A549 (cell line): ENCODE results near the gene PDIA3. TPM values are rescaled to one million over a fixed set of nuclear protein-coding genes. Genes with fewer than 3 reads are reported as not detected.

Experiments used
- ATAC-seq, 2 experiments: fragments of 200-7000 bp in 1 of 2; fragments of >200 bp in 1 of 2; cut with Nextera tagmentation in 1 of 2; cut with Tn5 transposase in 1 of 2; 3 replicates each; pipeline versions ENCODE4 v1.8.0 to v1.9.1; 2018 to 2020; ENCODE audit warnings: mild to moderate bottlenecking in 1 of 2, moderate library complexity in 1 of 2
- CTCF ChIA-PET: fragments of 300-600 bp; sonication (Branson Sonifier 250); formaldehyde crosslinking; extraction: SDS; loops from one replicate; lab custom pipeline; 2021; ENCODE audit warnings: antibody characterized with exemption, inconsistent platforms; lab: Yijun Ruan, JAX
- POLR2A ChIA-PET: fragments of 350-600 bp; formaldehyde crosslinking; extraction: SDS; loops from one replicate; lab custom pipeline; 2021; ENCODE audit warnings: antibody characterized with exemption, inconsistent platforms; lab: Yijun Ruan, JAX
- DNase-seq, 2 experiments: peaks; one replicate each; pipeline versions ENCODE4 v3.0.0 to v3.0.0-alpha.2; 2011 to 2016; ENCODE audit warnings: low read depth in 1 of 2, low spot score in 1 of 2
- FAIRE-seq: peaks from 2 replicates; lab custom pipeline; 2011; peaks lifted over from hg19 to GRCh38; lab: Jason Lieb, UNC
- H3K27ac ChIP-seq, 2 experiments: fragments of >200 bp; sonication (Bioruptor Twin); formaldehyde crosslinking; 3 replicates each; pipeline ENCODE4 v1.5.1; 2016 to 2017
- H3K4me1 ChIP-seq: fragments of >200 bp; sonication (Bioruptor Twin); formaldehyde crosslinking; 3 replicates; pipeline ENCODE4 v1.6.1; 2016
- H3K4me2 ChIP-seq: fragments of >200 bp; sonication (Bioruptor Twin); formaldehyde crosslinking; 3 replicates; pipeline ENCODE4 v1.6.1; 2016
- H3K4me3 ChIP-seq: fragments of >200 bp; sonication (Bioruptor Twin); formaldehyde crosslinking; 3 replicates; pipeline ENCODE4 v1.5.1; 2016
- H3K9me3 ChIP-seq: fragments of >200 bp; sonication (Bioruptor Twin); formaldehyde crosslinking; 3 replicates; pipeline ENCODE4 v1.6.1; 2016
- BHLHE40 ChIP-seq: IDR thresholded peaks from 2 replicates; pipeline ENCODE4 v1.6.1; 2012; ENCODE audit warnings: low read depth, low read length, inconsistent platforms
- CBX8 ChIP-seq: fragments of 200-600 bp; sonication (generic); IDR thresholded peaks from 2 replicates; pipeline ENCODE4 v1.6.1; 2016
- CEBPB ChIP-seq, 2 experiments: fragments of >200 bp in 1 of 2; sonication (Bioruptor Twin) in 1 of 2; formaldehyde crosslinking in 1 of 2; IDR thresholded peaks; 2 replicates each; pipeline ENCODE4 v1.6.1; 2012 to 2016
- E2F6 ChIP-seq: IDR thresholded peaks from 2 replicates; pipeline ENCODE4 v1.6.1; 2012; ENCODE audit warnings: low read depth, borderline replicate concordance
- FOSL2 ChIP-seq, 2 experiments: fragments of 450-650 bp in 1 of 2; fragments of >200 bp in 1 of 2; sonication (Bioruptor Twin) in 1 of 2; formaldehyde crosslinking; IDR thresholded peaks; 2 replicates each; pipeline versions ENCODE4 v1.5.0 to v1.6.1; 2016 to 2020; ENCODE audit warnings: mild to moderate bottlenecking in 1 of 2, moderate library complexity in 1 of 2
- JUN ChIP-seq, 2 experiments: fragments of >200 bp; sonication (Bioruptor Twin); formaldehyde crosslinking; IDR thresholded peaks; 2 replicates in 1 of 2; 3 replicates in 1 of 2; pipeline ENCODE4 v1.6.1; 2016 to 2017
- MAX ChIP-seq: IDR thresholded peaks from 2 replicates; pipeline ENCODE4 v1.6.1; 2012
- MAZ ChIP-seq: fragments of 150-350 bp; IDR thresholded peaks from 2 replicates; pipeline ENCODE4 v1.6.1; 2014; ENCODE audit warnings: antibody characterized with exemption, low read depth, low read length, borderline replicate concordance
- MYC ChIP-seq: IDR thresholded peaks from 2 replicates; pipeline ENCODE4 v1.6.1; 2012; ENCODE audit warnings: mild to moderate bottlenecking, inconsistent platforms, low read length, improper control_type of control experiment, borderline replicate concordance
- NPAS2 ChIP-seq: fragments of 250-450 bp; sonication (Bioruptor Pico); IDR thresholded peaks from 2 replicates; pipeline ENCODE4 v1.8.0; 2022; ENCODE audit warnings: mild to moderate bottlenecking, moderate library complexity, borderline replicate concordance
- PHF8 ChIP-seq: fragments of 200-600 bp; sonication (generic); IDR thresholded peaks from 2 replicates; pipeline ENCODE4 v1.6.1; 2016; ENCODE audit warnings: low read depth, mild to moderate bottlenecking, antibody characterized with exemption, moderate library complexity, borderline replicate concordance
- POLR2A ChIP-seq: IDR thresholded peaks from 2 replicates; pipeline ENCODE4 v1.6.1; 2012; ENCODE audit warnings: mild to moderate bottlenecking, low read length
- RARB ChIP-seq: fragments of 250-450 bp; sonication (Bioruptor Pico); IDR thresholded peaks from 2 replicates; pipeline ENCODE4 v1.8.0; 2021; ENCODE audit warnings: mild to moderate bottlenecking, moderate library complexity
- REST ChIP-seq: fragments of 200-600 bp; sonication (generic); IDR thresholded peaks from 2 replicates; pipeline ENCODE4 v1.6.1; 2016; ENCODE audit warnings: antibody characterized with exemption, mild to moderate bottlenecking, moderate library complexity
- SMC3 ChIP-seq: fragments of >200 bp; sonication (Bioruptor Twin); formaldehyde crosslinking; IDR thresholded peaks from 3 replicates; pipeline ENCODE4 v1.6.1; 2018; ENCODE audit warnings: inconsistent platforms
- USF2 ChIP-seq: fragments of 450-650 bp; IDR thresholded peaks from 2 replicates; pipeline ENCODE4 v1.6.1; 2014; ENCODE audit warnings: antibody characterized with exemption
- ZFP36 ChIP-seq: fragments of 450-650 bp; IDR thresholded peaks from 2 replicates; pipeline ENCODE4 v1.6.1; 2014; ENCODE audit warnings: borderline replicate concordance; ENCODE audit not compliant: partially characterized antibody
- ZSCAN20 ChIP-seq: fragments of 250-450 bp; sonication (Bioruptor Pico); IDR thresholded peaks from 2 replicates; pipeline ENCODE4 v1.8.0; 2022; ENCODE audit warnings: mild to moderate bottlenecking, moderate library complexity
- WGBS: methylation state at CpG from one replicate; pipeline ENCODE4 v1.1.6; 2017; ENCODE audit errors: missing lambda C conversion rate; 5-methylcytosine and 5-hydroxymethylcytosine counted together
- polyA plus RNA-seq, 4 experiments: library from polyadenylated mRNA; depleted of rRNA in 3 of 4; stranded (reverse); fragments of >200 nt; fragmentation: RNase III in 1 of 4; extraction: RNeasy Plus Mini Kit Qiagen cat#74134 plus additional on column Dnase treatment in 1 of 4; gene quantifications; 2 replicates in 3 of 4; 3 replicates in 1 of 4; pipeline ENCODE4 v1.2.3, GENCODE V29; 2011 to 2017
- TF ChIP-seq, protein P1 (sequence below): fragments of >200 bp; sonication (Bioruptor Twin); formaldehyde crosslinking; IDR thresholded peaks from 3 replicates; pipeline ENCODE4 v1.6.1; 2016
- TF ChIP-seq, protein P2 (sequence below): fragments of >200 bp; sonication (Bioruptor Twin); formaldehyde crosslinking; IDR thresholded peaks from 3 replicates; pipeline ENCODE4 v1.5.1; 2016

Gene PDIA3
- polyA plus RNA-seq, 2 of the 4 experiments (the other 2 are of a cell fraction): 208 to 257 TPM

- H3K4me1 ChIP-seq: peaks cover 16% of the 10 kb centered on the region; the same call in 2 of the 3 replicates
- no peak for FAIRE-seq
- ATAC-seq: peak; percentile 91 to 95
- ChIA-PET POLR2A (interaction anchor here (0.7 to 0.8 kb wide), 2 partner anchors 8 to 15 kb away, joined by 3 read pairs; partner anchors contain the start of genes ELL3, HYPK and SERINC4), CTCF (interaction anchor here (0.8 to 6.5 kb wide), 3 partner anchors 14 to 30 kb away, joined by 3 to 47 read pairs (median 5); partner anchors contain the start of gene ELL3)
- H3K4me2 ChIP-seq: peak within 1 kb of the TSS; percentile 88
- no peaks in the 10 kb centered on the region for H3K9me3 ChIP-seq
- H3K27ac ChIP-seq: peak within 1 kb of the TSS; percentile 97 to 100
- peak; percentile 97 to 99 for DNase-seq
- peak; percentile 87 for TF ChIP-seq MAX
- no peak for TF ChIP-seq CBX8
- TF ChIP-seq CEBPB (IDR thresholded peaks at IDR 0.05): no peak
- TF ChIP-seq RARB (CRISPR knock-in tag): no peak
- TF ChIP-seq, protein P1, sequence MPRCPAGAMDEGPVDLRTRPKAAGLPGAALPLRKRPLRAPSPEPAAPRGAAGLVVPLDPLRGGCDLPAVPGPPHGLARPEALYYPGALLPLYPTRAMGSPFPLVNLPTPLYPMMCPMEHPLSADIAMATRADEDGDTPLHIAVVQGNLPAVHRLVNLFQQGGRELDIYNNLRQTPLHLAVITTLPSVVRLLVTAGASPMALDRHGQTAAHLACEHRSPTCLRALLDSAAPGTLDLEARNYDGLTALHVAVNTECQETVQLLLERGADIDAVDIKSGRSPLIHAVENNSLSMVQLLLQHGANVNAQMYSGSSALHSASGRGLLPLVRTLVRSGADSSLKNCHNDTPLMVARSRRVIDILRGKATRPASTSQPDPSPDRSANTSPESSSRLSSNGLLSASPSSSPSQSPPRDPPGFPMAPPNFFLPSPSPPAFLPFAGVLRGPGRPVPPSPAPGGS: peak; percentile 64; the same call in 1 of the 3 replicates
- no peak for TF ChIP-seq SMC3
- TF ChIP-seq, protein P2, sequence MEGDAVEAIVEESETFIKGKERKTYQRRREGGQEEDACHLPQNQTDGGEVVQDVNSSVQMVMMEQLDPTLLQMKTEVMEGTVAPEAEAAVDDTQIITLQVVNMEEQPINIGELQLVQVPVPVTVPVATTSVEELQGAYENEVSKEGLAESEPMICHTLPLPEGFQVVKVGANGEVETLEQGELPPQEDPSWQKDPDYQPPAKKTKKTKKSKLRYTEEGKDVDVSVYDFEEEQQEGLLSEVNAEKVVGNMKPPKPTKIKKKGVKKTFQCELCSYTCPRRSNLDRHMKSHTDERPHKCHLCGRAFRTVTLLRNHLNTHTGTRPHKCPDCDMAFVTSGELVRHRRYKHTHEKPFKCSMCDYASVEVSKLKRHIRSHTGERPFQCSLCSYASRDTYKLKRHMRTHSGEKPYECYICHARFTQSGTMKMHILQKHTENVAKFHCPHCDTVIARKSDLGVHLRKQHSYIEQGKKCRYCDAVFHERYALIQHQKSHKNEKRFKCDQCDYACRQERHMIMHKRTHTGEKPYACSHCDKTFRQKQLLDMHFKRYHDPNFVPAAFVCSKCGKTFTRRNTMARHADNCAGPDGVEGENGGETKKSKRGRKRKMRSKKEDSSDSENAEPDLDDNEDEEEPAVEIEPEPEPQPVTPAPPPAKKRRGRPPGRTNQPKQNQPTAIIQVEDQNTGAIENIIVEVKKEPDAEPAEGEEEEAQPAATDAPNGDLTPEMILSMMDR: no peak
- TF ChIP-seq NPAS2 (CRISPR knock-in tag): peak; percentile 87
- no peak for TF ChIP-seq ZFP36
- TF ChIP-seq POLR2A: peak; percentile 92
- no peak for TF ChIP-seq REST
- no peak for TF ChIP-seq MAZ
- no peak for TF ChIP-seq ZSCAN20 (CRISPR knock-in tag)
- TF ChIP-seq JUN (IDR thresholded peaks at IDR 0.05): peak in 1 of 2 experiments; percentile 61; a peak in 2 of 5 replicates
- no peak for TF ChIP-seq FOSL2 (IDR thresholded peaks at IDR 0.05)
- 0 out of 2 replicates have a peak, but pooled peaks have one; percentile 6 for TF ChIP-seq FOSL2 (CRISPR knock-in tag; IDR thresholded peaks at IDR 0.05)
- TF ChIP-seq BHLHE40: peak; percentile 52; the same call in 1 of the 2 replicates
- TF ChIP-seq MYC: 0 out of 2 replicates have a peak, but pooled peaks have one; percentile 42
- TF ChIP-seq E2F6: peak; percentile 75; the same call in 1 of the 2 replicates
- TF ChIP-seq USF2: peak; percentile 99
- TF ChIP-seq PHF8: peak; percentile 75
- WGBS: 0% methylated on average over 7 of the region's 66 CpGs
- H3K4me3 ChIP-seq: peak within 1 kb of the TSS; percentile 100
These were observed 45.9 kb downstream of the PDIA3 start, which contains the start of gene SERF2 for GRCh38 chr15:43791993-43792760. TSS of gene SERF2 (plus strand) at chr15:43792320. CDS start at chr15:43792377, 57 bp downstream.
